Neural cell (in vitro differentiated cells): ENCODE data around the gene TSLP. TPM values are rescaled to one million over a fixed set of nuclear protein-coding genes. Genes with fewer than 3 reads are reported as not detected.

Source experiments
- H2AFZ ChIP-seq: fragments of 200-600, 300-800 bp; sonication (generic), shearing (Covaris generic); 2 replicates; pipeline ENCODE4 v1.6.0; 2014; ENCODE audit warnings: low read depth, mild to moderate bottlenecking, antibody characterized with exemption, low read length, moderate library complexity
- H3F3A ChIP-seq: fragments of 200-600 bp; shearing (Covaris generic); 2 replicates; pipeline ENCODE4 v1.6.1; 2016; ENCODE audit warnings: mild to moderate bottlenecking, moderate library complexity, mixed read lengths, antibody characterized with exemption, low read length; ENCODE audit not compliant: insufficient read depth, poor library complexity, severe bottlenecking
- H3K27ac ChIP-seq: fragments of 200-600, 300-800 bp; sonication (generic), shearing (Covaris generic); 2 replicates; pipeline ENCODE4 v1.5.1; 2014; ENCODE audit warnings: mild to moderate bottlenecking, low read length, moderate library complexity
- H3K27me3 ChIP-seq: fragments of 300-800, 200-600 bp; sonication (generic), shearing (Covaris generic); 2 replicates; pipeline ENCODE4 v1.6.0; 2014; ENCODE audit warnings: mild to moderate bottlenecking, low read depth, low read length, moderate library complexity; ENCODE audit not compliant: insufficient read depth
- H3K36me3 ChIP-seq: fragments of 300-800, 200-600 bp; sonication (generic), shearing (Covaris generic); 2 replicates; pipeline ENCODE4 v1.5.1; 2014; ENCODE audit warnings: mild to moderate bottlenecking, antibody characterized with exemption, low read length, moderate library complexity; ENCODE audit not compliant: insufficient read depth
- H3K4me2 ChIP-seq: fragments of 300-800, 200-600 bp; sonication (generic), shearing (Covaris generic); 2 replicates; pipeline ENCODE4 v1.6.0; 2014; ENCODE audit warnings: mild to moderate bottlenecking, low read length
- H3K4me3 ChIP-seq: fragments of 300-800, 200-600 bp; sonication (generic), shearing (Covaris generic); 2 replicates; pipeline ENCODE4 v1.5.1; 2014; ENCODE audit warnings: mild to moderate bottlenecking, low read length, moderate library complexity
- H3K79me2 ChIP-seq: fragments of 200-600 bp; shearing (Covaris generic); replicated peaks from 2 replicates; pipeline ENCODE4 v1.6.0; 2014; ENCODE audit warnings: mild to moderate bottlenecking, low read length, moderate library complexity; ENCODE audit not compliant: insufficient read depth
- H3K9ac ChIP-seq: fragments of 300-800, 200-600 bp; sonication (generic), shearing (Covaris generic); 2 replicates; pipeline ENCODE4 v1.6.1; 2016; ENCODE audit warnings: mild to moderate bottlenecking, low read length, mixed read lengths
- H3K9me2 ChIP-seq: fragments of 200-600 bp; shearing (Covaris generic); 2 replicates; pipeline ENCODE4 v1.6.1; 2016; ENCODE audit warnings: mild to moderate bottlenecking, low read length, mixed read lengths; ENCODE audit not compliant: insufficient read depth
- H3K9me3 ChIP-seq: fragments of 200-600, 300-800 bp; sonication (generic), shearing (Covaris generic); 2 replicates; pipeline ENCODE4 v1.6.1; 2016; ENCODE audit warnings: mild to moderate bottlenecking, mixed run types, low read length, moderate library complexity, mixed read lengths
- H4K20me1 ChIP-seq: fragments of 200-600 bp; shearing (Covaris generic); 2 replicates; pipeline ENCODE4 v1.6.1; 2016; ENCODE audit warnings: mild to moderate bottlenecking, mixed run types; ENCODE audit not compliant: insufficient read depth
- EP300 ChIP-seq: fragments of 450-650 bp; conservative IDR thresholded peaks from 2 replicates; pipeline ENCODE4 v1.6.1; 2014; ENCODE audit warnings: antibody characterized with exemption, mild to moderate bottlenecking, moderate library complexity; ENCODE audit not compliant: poor library complexity, severe bottlenecking
- EZH2 ChIP-seq: fragments of 200-600, 300-800 bp; shearing (Covaris generic), sonication (generic); IDR thresholded peaks from 2 replicates; pipeline ENCODE4 v1.6.1; 2014; ENCODE audit warnings: antibody characterized with exemption, low read length, borderline replicate concordance, mild to moderate bottlenecking; ENCODE audit not compliant: insufficient read depth, poor library complexity, severe bottlenecking
- MXI1 ChIP-seq: fragments of 450-650 bp; conservative IDR thresholded peaks from 2 replicates; pipeline ENCODE4 v1.6.1; 2014; ENCODE audit warnings: antibody characterized with exemption, mild to moderate bottlenecking; ENCODE audit not compliant: poor library complexity, severe bottlenecking
- POLR2AphosphoS5 ChIP-seq: IDR thresholded peaks from 2 replicates; pipeline ENCODE4 v1.6.1; 2012
- RAD21 ChIP-seq: fragments of 450-650 bp; conservative IDR thresholded peaks from 2 replicates; pipeline ENCODE4 v1.6.1; 2014; ENCODE audit warnings: antibody characterized with exemption, mild to moderate bottlenecking, moderate library complexity
- SMC3 ChIP-seq: fragments of 450-650 bp; conservative IDR thresholded peaks from 2 replicates; pipeline ENCODE4 v1.6.1; 2014; ENCODE audit warnings: antibody characterized with exemption, mild to moderate bottlenecking, moderate library complexity; ENCODE audit not compliant: poor library complexity
- TAF1 ChIP-seq: IDR thresholded peaks from 2 replicates; pipeline ENCODE4 v1.6.1; 2012; ENCODE audit warnings: low read depth
- polyA plus RNA-seq: library from polyadenylated mRNA; depleted of rRNA; stranded (reverse); fragments of >200 nt; gene quantifications from 2 replicates; pipeline ENCODE4 v1.2.3, GENCODE V29; 2014
- TF ChIP-seq, protein P1 (sequence below): IDR thresholded peaks from 2 replicates; pipeline ENCODE4 v1.6.1; 2012; ENCODE audit warnings: borderline replicate concordance
- TF ChIP-seq, protein P2 (sequence below): fragments of 450-650 bp; IDR thresholded peaks from 2 replicates; pipeline ENCODE4 v1.5.1; 2014; ENCODE audit warnings: antibody characterized with exemption, mild to moderate bottlenecking, moderate library complexity; ENCODE audit not compliant: poor library complexity, severe bottlenecking

TSLP gene
- polyA plus RNA-seq, 1 donor from 2014 or later, result not detected

DNA sequence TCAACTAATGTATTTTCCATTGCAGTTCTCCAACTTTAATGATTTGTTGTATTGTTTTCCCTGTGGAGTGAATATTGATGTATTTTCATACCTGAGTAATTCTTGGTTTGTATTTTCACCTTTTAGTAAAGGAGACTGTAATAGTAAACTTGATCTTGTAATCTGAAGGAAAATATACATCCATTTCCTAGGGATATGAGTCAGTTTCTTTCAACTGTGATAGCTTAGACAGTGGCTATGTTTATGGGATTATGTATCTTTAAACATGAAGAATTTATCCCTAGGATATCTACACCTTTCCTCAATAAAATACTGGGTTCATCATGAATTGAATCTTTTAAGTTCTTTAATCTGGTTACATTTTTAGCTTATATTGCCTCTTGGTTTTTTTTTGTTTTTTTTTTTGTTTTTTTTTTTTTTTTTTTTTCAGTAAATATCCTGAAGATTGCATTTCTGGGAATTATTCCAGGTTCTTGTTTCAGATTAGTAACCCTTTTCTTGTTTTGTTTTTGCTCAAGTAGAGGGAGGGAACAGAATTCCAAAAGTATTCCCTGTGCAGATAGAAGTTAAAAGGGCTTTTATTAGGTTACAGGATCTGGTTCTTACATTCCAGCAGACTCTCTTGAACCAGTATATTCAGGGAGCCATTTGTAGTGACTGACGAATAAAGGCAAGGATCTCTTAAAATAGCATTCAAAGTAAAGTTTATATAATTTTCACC, 27.7 kb downstream of the TSLP start:
- Histone ChIP-seq H3K36me3 (peaks cover 9% of the 10 kb centered on the region), H3F3A (no peaks in the 10 kb centered on the region), H3K9me2 (no peaks in the 10 kb centered on the region), H3K4me3 (no peak overlapping the region), H3K9ac (no peak overlapping the region), H3K27me3 (no peaks in the 10 kb centered on the region), H2AFZ (no peak overlapping the region), H3K9me3 (no peaks in the 10 kb centered on the region), H4K20me1 (no peaks in the 10 kb centered on the region), H3K4me2 (no peak overlapping the region), H3K27ac (no peak overlapping the region), H3K79me2 (peaks cover 11% of the 10 kb centered on the region)
- no peak for TF ChIP-seq SMC3
- TF ChIP-seq TAF1, result no peak
- TF ChIP-seq EP300, result no peak
- no peak for TF ChIP-seq EZH2
- TF ChIP-seq POLR2AphosphoS5, result no peak
- TF ChIP-seq, protein P1, sequence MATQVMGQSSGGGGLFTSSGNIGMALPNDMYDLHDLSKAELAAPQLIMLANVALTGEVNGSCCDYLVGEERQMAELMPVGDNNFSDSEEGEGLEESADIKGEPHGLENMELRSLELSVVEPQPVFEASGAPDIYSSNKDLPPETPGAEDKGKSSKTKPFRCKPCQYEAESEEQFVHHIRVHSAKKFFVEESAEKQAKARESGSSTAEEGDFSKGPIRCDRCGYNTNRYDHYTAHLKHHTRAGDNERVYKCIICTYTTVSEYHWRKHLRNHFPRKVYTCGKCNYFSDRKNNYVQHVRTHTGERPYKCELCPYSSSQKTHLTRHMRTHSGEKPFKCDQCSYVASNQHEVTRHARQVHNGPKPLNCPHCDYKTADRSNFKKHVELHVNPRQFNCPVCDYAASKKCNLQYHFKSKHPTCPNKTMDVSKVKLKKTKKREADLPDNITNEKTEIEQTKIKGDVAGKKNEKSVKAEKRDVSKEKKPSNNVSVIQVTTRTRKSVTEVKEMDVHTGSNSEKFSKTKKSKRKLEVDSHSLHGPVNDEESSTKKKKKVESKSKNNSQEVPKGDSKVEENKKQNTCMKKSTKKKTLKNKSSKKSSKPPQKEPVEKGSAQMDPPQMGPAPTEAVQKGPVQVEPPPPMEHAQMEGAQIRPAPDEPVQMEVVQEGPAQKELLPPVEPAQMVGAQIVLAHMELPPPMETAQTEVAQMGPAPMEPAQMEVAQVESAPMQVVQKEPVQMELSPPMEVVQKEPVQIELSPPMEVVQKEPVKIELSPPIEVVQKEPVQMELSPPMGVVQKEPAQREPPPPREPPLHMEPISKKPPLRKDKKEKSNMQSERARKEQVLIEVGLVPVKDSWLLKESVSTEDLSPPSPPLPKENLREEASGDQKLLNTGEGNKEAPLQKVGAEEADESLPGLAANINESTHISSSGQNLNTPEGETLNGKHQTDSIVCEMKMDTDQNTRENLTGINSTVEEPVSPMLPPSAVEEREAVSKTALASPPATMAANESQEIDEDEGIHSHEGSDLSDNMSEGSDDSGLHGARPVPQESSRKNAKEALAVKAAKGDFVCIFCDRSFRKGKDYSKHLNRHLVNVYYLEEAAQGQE, result no peak
- no peak for TF ChIP-seq RAD21

DNA sequence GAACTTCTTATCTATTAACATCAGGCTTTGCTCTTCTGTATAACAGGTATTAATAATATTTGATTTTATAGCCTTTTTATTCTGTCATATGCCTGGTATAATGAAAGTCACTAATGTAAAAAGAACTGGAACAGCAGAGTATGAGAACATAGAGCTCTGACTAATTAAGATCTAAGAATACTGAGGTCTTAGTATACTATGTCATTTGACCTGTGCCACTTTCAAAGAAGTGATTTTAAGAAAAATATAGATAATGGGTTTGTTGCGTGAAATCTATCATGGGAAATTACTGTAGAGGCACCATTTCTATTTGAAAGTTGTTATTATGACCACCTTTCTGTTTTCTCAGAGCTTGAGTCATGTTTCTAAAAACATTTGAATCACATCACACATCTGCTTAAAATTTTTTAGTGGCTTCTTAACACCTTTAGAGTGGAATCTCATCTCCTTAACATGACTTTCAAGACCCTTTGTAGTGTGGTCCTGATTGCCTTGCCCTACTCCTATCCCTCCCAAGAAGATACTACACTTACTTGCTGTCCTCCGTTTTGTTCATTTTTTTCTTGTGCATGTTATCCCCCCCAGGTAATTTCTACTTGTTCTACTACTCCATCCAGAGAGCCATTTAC, 34.9 kb downstream of the TSLP start:
- H3F3A ChIP-seq, result no peaks in the 10 kb centered on the region
- no peak overlapping the region for H3K27ac ChIP-seq
- no peaks in the 10 kb centered on the region for H3K9me3 ChIP-seq
- H3K79me2 ChIP-seq, result no peaks in the 10 kb centered on the region
- TF ChIP-seq EZH2 (no peak), SMC3 (no peak), MXI1 (no peak), EP300 (no peak)
- TF ChIP-seq, protein P2, sequence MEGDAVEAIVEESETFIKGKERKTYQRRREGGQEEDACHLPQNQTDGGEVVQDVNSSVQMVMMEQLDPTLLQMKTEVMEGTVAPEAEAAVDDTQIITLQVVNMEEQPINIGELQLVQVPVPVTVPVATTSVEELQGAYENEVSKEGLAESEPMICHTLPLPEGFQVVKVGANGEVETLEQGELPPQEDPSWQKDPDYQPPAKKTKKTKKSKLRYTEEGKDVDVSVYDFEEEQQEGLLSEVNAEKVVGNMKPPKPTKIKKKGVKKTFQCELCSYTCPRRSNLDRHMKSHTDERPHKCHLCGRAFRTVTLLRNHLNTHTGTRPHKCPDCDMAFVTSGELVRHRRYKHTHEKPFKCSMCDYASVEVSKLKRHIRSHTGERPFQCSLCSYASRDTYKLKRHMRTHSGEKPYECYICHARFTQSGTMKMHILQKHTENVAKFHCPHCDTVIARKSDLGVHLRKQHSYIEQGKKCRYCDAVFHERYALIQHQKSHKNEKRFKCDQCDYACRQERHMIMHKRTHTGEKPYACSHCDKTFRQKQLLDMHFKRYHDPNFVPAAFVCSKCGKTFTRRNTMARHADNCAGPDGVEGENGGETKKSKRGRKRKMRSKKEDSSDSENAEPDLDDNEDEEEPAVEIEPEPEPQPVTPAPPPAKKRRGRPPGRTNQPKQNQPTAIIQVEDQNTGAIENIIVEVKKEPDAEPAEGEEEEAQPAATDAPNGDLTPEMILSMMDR, result no peak
- TF ChIP-seq, protein P1, result no peak
- peaks cover 9% of the 10 kb centered on the region for H3K36me3 ChIP-seq
- no peaks in the 10 kb centered on the region for H4K20me1 ChIP-seq
- no peaks in the 10 kb centered on the region for H3K9me2 ChIP-seq
- no peaks in the 10 kb centered on the region for H3K27me3 ChIP-seq
- H3K9ac ChIP-seq, result no peak overlapping the region
- H3K4me2 ChIP-seq, result no peak overlapping the region
- H2AFZ ChIP-seq, result no peak overlapping the region
- H3K4me3 ChIP-seq, result no peak overlapping the region
